ENCODE results near the gene ZCWPW1. TPM values are rescaled to one million over a fixed set of nuclear protein-coding genes. Genes with fewer than 3 reads are reported as not detected.

ZCWPW1 gene
- total and polyA plus RNA-seq, 2 experiments from 2014 or later, result 2.2 to 3.3 TPM

DNA sequence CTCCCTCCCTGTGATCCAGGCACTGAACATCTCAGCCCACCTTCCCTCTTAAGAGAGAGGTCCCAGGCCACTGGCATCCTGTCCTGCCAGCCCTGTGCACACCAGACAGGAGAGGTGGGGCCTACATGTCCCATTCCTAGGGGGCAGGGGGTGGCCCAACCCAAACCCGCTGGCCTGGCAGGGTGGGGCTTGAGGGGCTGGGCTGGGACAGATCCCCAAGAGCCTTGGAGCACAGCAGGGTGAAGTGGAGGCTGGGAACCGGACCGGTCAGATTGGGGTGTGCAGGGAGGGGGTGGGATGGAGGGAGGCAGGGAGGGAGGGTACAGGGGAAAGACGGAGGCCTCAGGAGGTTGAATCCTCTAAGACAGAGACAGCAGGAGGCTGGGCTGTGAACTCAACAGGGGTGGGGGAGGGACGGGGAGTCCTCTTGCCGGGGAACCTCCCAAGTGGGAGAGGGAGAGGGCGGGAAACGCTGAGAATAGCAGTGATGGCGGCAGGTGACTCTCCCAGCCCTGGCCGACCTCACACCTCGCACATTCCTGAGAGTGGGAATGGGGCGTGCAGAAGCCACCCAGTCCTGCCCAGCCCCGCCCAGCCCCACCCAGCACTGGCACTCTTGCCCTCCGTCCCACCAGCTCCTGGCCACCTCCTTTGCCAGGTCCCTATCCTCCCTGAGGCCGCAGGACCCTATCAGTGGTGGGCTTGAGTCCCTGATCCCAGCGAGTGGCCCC lies 43.8 kb upstream of the ZCWPW1 start:
- no peak for TF ChIP-seq EZH2 (IDR thresholded peaks at IDR 0.05; ENCODE audit: borderline replicate concordance)
- TF ChIP-seq EZH2phosphoT487 (IDR thresholded peaks at IDR 0.05; ENCODE audit: low read depth, severe bottlenecking, unreplicated experiment), result no peak

DNA sequence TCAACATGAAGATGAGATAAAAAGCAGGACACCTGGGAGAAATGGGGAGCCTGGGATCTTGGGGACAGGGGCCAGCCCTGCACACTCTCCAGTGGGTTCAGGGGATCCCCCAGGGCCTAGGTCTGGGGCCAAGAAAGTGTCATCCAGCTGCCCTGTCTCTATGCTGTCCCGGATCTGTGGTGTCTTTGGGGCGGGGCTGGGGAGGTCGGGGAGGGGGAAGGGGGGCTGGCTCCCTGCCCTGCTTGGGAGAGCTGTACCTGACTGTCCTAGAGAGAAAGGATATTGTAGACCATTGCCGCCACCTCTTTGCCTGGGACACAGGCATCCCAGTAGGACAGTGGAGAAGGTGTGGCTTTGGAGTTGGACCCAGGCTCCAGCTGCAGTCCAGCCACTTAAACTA lies 42.5 kb upstream of the ZCWPW1 start:
- peaks cover 22% of the 10 kb centered on the region for H3K4me1 ChIP-seq (ENCODE audit: insufficient read depth)
- H4K20me1 ChIP-seq (ENCODE audit: insufficient read depth, poor library complexity, severe bottlenecking), result peaks cover 21% of the 10 kb centered on the region
- H3K4me2 ChIP-seq, result no peak overlapping the region
- H3K79me2 ChIP-seq, result peaks cover 18% of the 10 kb centered on the region
- H3K27ac ChIP-seq, result no peak overlapping the region
- H2AFZ ChIP-seq, result no peak overlapping the region
- no peaks in the 10 kb centered on the region for H3K9me3 ChIP-seq (ENCODE audit: low read depth)
- WGBS (ENCODE audit: low lambda C conversion rate, missing lambda C conversion rate), result 85% methylated on average over 4 of the region's 4 CpGs
- no peaks in the 10 kb centered on the region for H3K27me3 ChIP-seq
- no peak for DNase-seq (ENCODE audit: low spot score)
- H3K36me3 ChIP-seq (replicated peaks; ENCODE audit: insufficient read depth, low read depth), result no peaks in the 10 kb centered on the region
- H3K4me3 ChIP-seq, result no peak overlapping the region
- TF ChIP-seq, protein P1, sequence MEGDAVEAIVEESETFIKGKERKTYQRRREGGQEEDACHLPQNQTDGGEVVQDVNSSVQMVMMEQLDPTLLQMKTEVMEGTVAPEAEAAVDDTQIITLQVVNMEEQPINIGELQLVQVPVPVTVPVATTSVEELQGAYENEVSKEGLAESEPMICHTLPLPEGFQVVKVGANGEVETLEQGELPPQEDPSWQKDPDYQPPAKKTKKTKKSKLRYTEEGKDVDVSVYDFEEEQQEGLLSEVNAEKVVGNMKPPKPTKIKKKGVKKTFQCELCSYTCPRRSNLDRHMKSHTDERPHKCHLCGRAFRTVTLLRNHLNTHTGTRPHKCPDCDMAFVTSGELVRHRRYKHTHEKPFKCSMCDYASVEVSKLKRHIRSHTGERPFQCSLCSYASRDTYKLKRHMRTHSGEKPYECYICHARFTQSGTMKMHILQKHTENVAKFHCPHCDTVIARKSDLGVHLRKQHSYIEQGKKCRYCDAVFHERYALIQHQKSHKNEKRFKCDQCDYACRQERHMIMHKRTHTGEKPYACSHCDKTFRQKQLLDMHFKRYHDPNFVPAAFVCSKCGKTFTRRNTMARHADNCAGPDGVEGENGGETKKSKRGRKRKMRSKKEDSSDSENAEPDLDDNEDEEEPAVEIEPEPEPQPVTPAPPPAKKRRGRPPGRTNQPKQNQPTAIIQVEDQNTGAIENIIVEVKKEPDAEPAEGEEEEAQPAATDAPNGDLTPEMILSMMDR (IDR thresholded peaks at IDR 0.05; ENCODE audit: poor library complexity), result no peak
- TF ChIP-seq EZH2 (IDR thresholded peaks at IDR 0.05; ENCODE audit: borderline replicate concordance), result no peak
- TF ChIP-seq EZH2phosphoT487 (IDR thresholded peaks at IDR 0.05; ENCODE audit: low read depth, severe bottlenecking, unreplicated experiment), result no peak
- no peaks in the 10 kb centered on the region for H3K9me2 ChIP-seq (replicated peaks; ENCODE audit: insufficient read depth)

More for the DNA sequence above, 43.8 kb upstream of the ZCWPW1 start:
- no peaks in the 10 kb centered on the region for H3K9me2 ChIP-seq (replicated peaks; ENCODE audit: insufficient read depth)
- no peak overlapping the region for H3K27ac ChIP-seq
- H3K36me3 ChIP-seq (replicated peaks; ENCODE audit: insufficient read depth, low read depth), result no peaks in the 10 kb centered on the region
- H4K20me1 ChIP-seq (ENCODE audit: insufficient read depth, poor library complexity, severe bottlenecking), result peaks cover 33% of the 10 kb centered on the region
- WGBS (ENCODE audit: low lambda C conversion rate, missing lambda C conversion rate), result 81% methylated on average over 5 of the region's 16 CpGs
- no peaks in the 10 kb centered on the region for H3K9me3 ChIP-seq (ENCODE audit: low read depth)
- no peak overlapping the region for H2AFZ ChIP-seq
- H3K4me1 ChIP-seq (ENCODE audit: insufficient read depth), result peaks cover 31% of the 10 kb centered on the region
- H3K27me3 ChIP-seq, result no peaks in the 10 kb centered on the region
- no peak overlapping the region for H3K4me2 ChIP-seq
- no peak overlapping the region for H3K4me3 ChIP-seq
- H3K79me2 ChIP-seq, result peaks cover 31% of the 10 kb centered on the region
- no peak for DNase-seq (ENCODE audit: low spot score)

GRCh38 chr7:100469227-100470044 lies 40.9 kb upstream of the ZCWPW1 start:
- Histone ChIP-seq H4K20me1 (ENCODE audit: insufficient read depth, poor library complexity, severe bottlenecking) (peaks cover 9% of the 10 kb centered on the region), H3K27ac (peak overlapping the region; percentile 10), H3K4me3 (no peak overlapping the region), H3K36me3 (replicated peaks; ENCODE audit: insufficient read depth, low read depth) (no peaks in the 10 kb centered on the region), H3K79me2 (peaks cover 4% of the 10 kb centered on the region), H3K9me3 (ENCODE audit: low read depth) (no peaks in the 10 kb centered on the region), H3K9me2 (replicated peaks; ENCODE audit: insufficient read depth) (no peaks in the 10 kb centered on the region), H3K4me1 (ENCODE audit: insufficient read depth) (peaks cover 14% of the 10 kb centered on the region), H3K27me3 (no peaks in the 10 kb centered on the region), H2AFZ (no peak overlapping the region), H3K4me2 (peak overlapping the region; percentile 55)
- 38% methylated on average over 10 of the region's 13 CpGs for WGBS (ENCODE audit: low lambda C conversion rate, missing lambda C conversion rate)
- peak; percentile 90 for DNase-seq (ENCODE audit: low spot score)
- TF ChIP-seq EZH2 (IDR thresholded peaks at IDR 0.05; ENCODE audit: borderline replicate concordance) (no peak), EZH2phosphoT487 (IDR thresholded peaks at IDR 0.05; ENCODE audit: low read depth, severe bottlenecking, unreplicated experiment) (no peak)
- TF ChIP-seq, protein P1 (IDR thresholded peaks at IDR 0.05; ENCODE audit: poor library complexity), result peak; percentile 87
